ENCODE measurements around the gene C5orf46. TPM values are rescaled to one million over a fixed set of nuclear protein-coding genes. Genes with fewer than 3 reads are reported as not detected.

Gene C5orf46
- total RNA-seq, 1 donor from 2014 or later = not detected

Other genes starting within 250 kb of the C5orf46 start
- gene JAKMIP2, start 123.8 kb downstream of the C5orf46 start, total RNA-seq = 0.40 TPM
- 20.0 TPM for gene SPINK1, start 74.9 kb downstream of the C5orf46 start, total RNA-seq
- not detected for gene SCGB3A2, start 27.8 kb downstream of the C5orf46 start, total RNA-seq
- not detected for gene SPINK5, start 157.4 kb upstream of the C5orf46 start, total RNA-seq